ENCODE measurements around the gene ZNF652.

ZNF652 gene

GRCh38 chr17:49393491-49394255 lies 31.6 kb upstream of the ZNF652 start:
- TF ChIP-seq ZNF565 (CRISPR knock-in tag; conservative IDR thresholded peaks at IDR 0.05; ENCODE audit: low read depth) (no peak), CSRNP3 (CRISPR knock-in tag; IDR thresholded peaks at IDR 0.05) (no peak), SNAI2 (CRISPR knock-in tag; IDR thresholded peaks at IDR 0.05) (no peak), TCF4 (CRISPR knock-in tag; IDR thresholded peaks at IDR 0.05; ENCODE audit: borderline replicate concordance) (no peak), RARB (CRISPR knock-in tag; IDR thresholded peaks at IDR 0.05) (no peak), PPARA (CRISPR knock-in tag; IDR thresholded peaks at IDR 0.05; ENCODE audit: borderline replicate concordance) (no peak), ISL1 (CRISPR knock-in tag; IDR thresholded peaks at IDR 0.05) (no peak), OSR1 (CRISPR knock-in tag; IDR thresholded peaks at IDR 0.05) (no peak), GLIS3 (CRISPR knock-in tag; IDR thresholded peaks at IDR 0.05) (no peak), ZNF8 (CRISPR knock-in tag; IDR thresholded peaks at IDR 0.05) (no peak), TOX (CRISPR knock-in tag; IDR thresholded peaks at IDR 0.05; ENCODE audit: borderline replicate concordance) (no peak), ZNF70 (CRISPR knock-in tag; IDR thresholded peaks at IDR 0.05) (no peak), POU6F1 (CRISPR knock-in tag; IDR thresholded peaks at IDR 0.05; ENCODE audit: borderline replicate concordance, low read depth) (no peak), ZFP30 (CRISPR knock-in tag; IDR thresholded peaks at IDR 0.05) (no peak), ARNTL (CRISPR knock-in tag; IDR thresholded peaks at IDR 0.05; ENCODE audit: borderline replicate concordance, low read depth) (no peak), CSDC2 (CRISPR knock-in tag; IDR thresholded peaks at IDR 0.05) (no peak), ZFP3 (CRISPR knock-in tag; IDR thresholded peaks at IDR 0.05) (no peak)
- TF ChIP-seq, protein P1, sequence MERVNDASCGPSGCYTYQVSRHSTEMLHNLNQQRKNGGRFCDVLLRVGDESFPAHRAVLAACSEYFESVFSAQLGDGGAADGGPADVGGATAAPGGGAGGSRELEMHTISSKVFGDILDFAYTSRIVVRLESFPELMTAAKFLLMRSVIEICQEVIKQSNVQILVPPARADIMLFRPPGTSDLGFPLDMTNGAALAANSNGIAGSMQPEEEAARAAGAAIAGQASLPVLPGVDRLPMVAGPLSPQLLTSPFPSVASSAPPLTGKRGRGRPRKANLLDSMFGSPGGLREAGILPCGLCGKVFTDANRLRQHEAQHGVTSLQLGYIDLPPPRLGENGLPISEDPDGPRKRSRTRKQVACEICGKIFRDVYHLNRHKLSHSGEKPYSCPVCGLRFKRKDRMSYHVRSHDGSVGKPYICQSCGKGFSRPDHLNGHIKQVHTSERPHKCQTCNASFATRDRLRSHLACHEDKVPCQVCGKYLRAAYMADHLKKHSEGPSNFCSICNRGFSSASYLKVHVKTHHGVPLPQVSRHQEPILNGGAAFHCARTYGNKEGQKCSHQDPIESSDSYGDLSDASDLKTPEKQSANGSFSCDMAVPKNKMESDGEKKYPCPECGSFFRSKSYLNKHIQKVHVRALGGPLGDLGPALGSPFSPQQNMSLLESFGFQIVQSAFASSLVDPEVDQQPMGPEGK (CRISPR knock-in tag; IDR thresholded peaks at IDR 0.05; ENCODE audit: borderline replicate concordance) = no peak
- TF ChIP-seq, protein P2, sequence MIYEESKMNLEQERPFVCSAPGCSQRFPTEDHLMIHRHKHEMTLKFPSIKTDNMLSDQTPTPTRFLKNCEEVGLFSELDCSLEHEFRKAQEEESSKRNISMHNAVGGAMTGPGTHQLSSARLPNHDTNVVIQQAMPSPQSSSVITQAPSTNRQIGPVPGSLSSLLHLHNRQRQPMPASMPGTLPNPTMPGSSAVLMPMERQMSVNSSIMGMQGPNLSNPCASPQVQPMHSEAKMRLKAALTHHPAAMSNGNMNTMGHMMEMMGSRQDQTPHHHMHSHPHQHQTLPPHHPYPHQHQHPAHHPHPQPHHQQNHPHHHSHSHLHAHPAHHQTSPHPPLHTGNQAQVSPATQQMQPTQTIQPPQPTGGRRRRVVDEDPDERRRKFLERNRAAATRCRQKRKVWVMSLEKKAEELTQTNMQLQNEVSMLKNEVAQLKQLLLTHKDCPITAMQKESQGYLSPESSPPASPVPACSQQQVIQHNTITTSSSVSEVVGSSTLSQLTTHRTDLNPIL (CRISPR knock-in tag; IDR thresholded peaks at IDR 0.05; ENCODE audit: low read depth) = no peak
- TF ChIP-seq, protein P3, sequence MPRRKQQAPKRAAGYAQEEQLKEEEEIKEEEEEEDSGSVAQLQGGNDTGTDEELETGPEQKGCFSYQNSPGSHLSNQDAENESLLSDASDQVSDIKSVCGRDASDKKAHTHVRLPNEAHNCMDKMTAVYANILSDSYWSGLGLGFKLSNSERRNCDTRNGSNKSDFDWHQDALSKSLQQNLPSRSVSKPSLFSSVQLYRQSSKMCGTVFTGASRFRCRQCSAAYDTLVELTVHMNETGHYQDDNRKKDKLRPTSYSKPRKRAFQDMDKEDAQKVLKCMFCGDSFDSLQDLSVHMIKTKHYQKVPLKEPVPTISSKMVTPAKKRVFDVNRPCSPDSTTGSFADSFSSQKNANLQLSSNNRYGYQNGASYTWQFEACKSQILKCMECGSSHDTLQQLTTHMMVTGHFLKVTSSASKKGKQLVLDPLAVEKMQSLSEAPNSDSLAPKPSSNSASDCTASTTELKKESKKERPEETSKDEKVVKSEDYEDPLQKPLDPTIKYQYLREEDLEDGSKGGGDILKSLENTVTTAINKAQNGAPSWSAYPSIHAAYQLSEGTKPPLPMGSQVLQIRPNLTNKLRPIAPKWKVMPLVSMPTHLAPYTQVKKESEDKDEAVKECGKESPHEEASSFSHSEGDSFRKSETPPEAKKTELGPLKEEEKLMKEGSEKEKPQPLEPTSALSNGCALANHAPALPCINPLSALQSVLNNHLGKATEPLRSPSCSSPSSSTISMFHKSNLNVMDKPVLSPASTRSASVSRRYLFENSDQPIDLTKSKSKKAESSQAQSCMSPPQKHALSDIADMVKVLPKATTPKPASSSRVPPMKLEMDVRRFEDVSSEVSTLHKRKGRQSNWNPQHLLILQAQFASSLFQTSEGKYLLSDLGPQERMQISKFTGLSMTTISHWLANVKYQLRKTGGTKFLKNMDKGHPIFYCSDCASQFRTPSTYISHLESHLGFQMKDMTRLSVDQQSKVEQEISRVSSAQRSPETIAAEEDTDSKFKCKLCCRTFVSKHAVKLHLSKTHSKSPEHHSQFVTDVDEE (CRISPR knock-in tag; IDR thresholded peaks at IDR 0.05) = no peak
- no peak for ATAC-seq

DNA sequence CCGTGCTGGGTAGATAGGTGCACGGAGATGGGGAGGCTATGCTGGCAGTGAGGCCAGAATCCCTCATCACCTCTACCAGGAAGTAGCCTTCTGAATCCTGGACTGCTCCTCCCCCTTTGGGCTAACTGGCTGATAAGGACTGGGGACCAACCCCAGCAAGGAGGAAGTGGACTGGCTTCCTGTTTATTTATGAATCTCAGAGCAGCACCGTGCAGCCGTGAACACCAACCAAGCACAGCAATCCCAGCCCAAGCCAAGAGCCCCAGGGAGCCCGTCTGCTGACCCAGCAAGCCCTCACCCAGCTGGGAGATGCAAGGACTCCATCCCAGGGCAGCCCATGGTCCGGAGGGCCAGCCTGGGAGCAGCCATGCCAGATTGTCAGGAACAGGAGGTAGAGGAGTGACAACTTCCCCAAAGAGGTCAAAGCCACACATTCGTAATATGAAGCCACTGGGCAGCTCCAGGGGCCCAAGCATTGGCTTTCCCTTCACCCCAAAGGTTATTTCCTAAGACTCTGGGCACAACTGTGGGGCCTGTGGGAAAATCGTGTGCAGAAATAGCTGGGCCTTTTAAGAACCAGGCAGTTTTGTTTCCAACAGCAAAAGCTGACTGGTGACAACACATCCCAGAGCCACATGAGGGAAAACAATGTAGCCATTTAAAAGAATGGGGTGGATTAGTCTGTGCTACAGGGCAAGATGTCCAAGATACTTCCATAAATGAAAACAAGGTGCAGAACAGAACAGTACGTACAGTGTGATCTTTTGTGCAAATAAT lies 28.7 kb upstream of the ZNF652 start:
- no peak for ATAC-seq
- no peak for TF ChIP-seq POU6F1 (CRISPR knock-in tag; IDR thresholded peaks at IDR 0.05; ENCODE audit: borderline replicate concordance, low read depth)
- TF ChIP-seq ISL1 (CRISPR knock-in tag; IDR thresholded peaks at IDR 0.05) = no peak
- TF ChIP-seq, protein P3 (CRISPR knock-in tag; IDR thresholded peaks at IDR 0.05) = no peak
- no peak for TF ChIP-seq TOX (CRISPR knock-in tag; IDR thresholded peaks at IDR 0.05; ENCODE audit: borderline replicate concordance)
- no peak for TF ChIP-seq ZFP30 (CRISPR knock-in tag; IDR thresholded peaks at IDR 0.05)
- no peak for TF ChIP-seq ZC3H10 (CRISPR knock-in tag; IDR thresholded peaks at IDR 0.05)
- TF ChIP-seq, protein P1 (CRISPR knock-in tag; IDR thresholded peaks at IDR 0.05; ENCODE audit: borderline replicate concordance) = no peak
- no peak for TF ChIP-seq ZNF8 (CRISPR knock-in tag; IDR thresholded peaks at IDR 0.05)
